Femur (tissue), 1 donor: Measurements from ENCODE around the gene KIFBP.

ENCODE experiments used
- DNase-seq: peaks from one replicate; pipeline ENCODE4 v3.0.0-alpha.2; 2017

The KIFBP gene

DNA sequence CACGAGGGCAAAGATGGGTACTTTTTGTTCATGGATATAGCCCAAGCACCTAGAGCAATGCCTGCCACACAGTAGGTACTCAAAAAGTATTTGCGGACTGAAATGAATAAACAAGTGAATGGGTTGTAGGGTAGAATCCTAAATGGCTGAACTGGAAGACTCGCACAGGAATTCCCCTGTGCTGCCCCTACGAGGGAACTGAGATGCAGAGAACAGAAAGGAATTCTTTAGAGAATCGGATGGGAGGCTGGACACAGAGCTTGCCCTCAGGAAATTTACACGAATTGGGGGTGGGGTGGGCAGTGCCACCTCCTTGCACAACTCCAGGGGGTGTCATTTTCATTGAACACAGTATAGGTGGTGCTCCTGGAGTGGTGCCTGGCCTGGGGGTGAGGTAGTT is 64.1 kb downstream of the KIFBP start:
- DNase-seq, result no peak

DNA sequence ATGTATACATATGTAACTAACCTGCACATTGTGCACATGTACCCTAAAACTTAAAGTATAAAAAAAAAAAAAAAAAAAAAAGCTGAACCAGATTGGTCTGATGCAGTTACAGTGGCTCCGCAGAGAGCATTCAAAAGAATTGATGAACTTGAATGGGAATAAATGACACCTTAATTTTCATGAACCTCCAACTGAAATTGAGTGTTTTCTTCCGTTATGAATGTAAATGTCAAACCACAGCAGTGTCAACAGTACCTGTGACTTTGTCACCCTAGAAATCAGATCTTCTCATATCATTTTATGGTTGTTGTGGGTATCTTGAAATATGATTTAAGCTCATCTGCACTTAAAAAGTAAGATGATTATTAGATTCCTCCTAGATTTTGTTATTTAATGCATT is 66.6 kb downstream of the KIFBP start:
- DNase-seq, result no peak

DNA sequence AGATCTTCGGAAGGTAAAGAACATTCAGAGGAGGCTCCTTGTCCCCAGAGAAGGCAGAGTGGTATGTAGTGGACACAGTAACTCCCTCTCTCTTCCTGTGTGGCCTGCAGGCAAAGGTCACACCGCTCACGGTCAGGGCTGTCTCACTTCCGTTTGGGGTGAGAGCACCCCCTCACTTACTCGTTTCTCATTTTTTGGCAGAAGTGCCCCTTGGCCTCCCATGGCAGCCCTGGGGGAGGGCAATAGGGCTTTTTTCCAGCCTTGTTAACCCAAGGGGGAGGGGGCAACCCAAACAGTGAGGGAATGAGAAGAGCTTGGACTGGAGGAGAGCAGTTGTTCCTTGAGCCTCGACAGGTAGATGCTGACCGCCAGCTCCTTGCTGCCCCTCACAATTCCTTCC is 67.5 kb downstream of the KIFBP start:
- DNase-seq, result no peak

DNA sequence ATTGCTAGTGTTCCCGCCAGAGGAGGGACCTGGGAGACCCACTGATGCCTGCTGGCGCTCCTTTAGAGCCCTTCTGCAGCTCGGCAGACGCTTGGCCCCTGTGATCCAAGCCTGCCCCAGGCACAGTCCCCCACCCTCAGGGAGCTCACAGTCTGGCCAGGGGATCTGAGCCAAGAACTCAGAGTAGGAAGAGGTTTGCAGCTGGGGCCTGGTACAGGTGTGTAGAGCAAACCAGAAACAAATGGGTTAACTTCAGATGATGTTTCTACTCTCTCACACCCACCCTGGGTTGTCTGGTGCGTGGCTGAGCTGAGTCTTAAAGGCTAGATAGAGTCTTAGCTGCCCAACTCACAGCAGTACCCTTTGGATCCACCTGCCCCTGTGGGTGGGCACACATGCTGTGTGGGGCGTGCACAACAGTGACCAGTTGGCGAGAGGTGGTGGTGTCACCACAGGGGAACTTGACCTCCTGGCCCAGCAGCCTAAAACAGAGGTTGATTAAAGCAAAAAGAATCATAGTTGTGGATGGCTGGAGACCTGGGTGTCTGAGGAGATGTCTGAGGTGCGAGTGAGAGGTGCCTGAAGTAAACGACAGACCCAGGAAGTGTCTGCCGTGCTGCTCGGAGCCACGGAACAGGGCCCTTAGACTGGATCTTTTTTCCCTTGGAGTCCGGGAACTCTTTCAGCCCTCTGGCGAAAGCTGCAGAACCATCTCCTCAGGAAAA is 68.1 kb downstream of the KIFBP start:
- DNase-seq, result no peak

DNA sequence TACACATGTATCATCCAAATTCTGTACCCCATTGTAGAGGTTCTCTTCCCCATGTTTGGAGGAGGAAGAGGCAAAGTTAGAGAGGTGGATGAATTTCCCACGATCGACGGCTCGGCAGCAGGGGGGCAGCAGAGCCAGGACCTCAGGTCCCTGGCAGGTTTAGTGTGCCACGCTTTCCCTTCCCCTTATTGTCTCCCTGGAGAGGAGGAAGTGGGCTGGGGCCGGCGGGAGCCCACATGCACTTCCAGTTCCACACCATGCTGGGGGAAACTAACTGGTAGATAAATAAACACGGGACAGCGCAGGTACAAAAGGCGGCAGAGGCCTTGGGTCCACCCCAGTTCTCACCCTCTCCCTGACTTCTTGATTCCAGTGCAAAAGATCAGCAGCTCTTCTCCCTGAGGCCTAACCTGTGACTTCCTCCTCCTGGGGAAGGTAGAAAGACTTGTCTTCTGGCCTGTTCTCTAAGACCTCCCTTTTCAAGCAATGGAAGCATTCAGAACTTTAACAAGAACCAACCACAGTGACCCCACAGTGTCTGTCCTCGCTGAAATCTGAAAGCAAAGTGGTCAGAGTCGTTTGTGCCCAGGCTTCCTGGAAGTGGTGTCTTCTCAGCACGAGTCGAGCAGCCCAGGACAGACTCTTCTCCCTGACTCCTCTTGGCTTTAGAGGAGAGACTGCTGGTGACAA is 68.8 kb downstream of the KIFBP start:
- DNase-seq, result no peak

DNA sequence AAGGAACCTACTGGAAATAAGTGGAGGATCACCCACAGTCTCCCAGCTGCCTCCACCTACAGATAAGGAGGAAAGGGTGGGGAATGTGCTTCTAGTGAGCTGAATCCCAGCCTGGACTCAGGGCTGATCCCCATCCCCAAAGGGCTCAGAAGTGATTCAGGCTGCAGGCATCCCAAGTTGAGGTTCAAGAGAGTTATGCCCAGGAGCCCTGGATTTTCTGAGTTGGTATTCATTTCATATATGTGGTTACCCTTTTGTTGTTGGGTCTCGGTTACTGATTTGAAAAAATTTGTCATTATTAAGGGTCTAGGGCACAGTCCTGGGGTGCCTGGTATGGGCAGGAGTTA is 69.3 kb downstream of the KIFBP start:
- DNase-seq, result no peak

DNA sequence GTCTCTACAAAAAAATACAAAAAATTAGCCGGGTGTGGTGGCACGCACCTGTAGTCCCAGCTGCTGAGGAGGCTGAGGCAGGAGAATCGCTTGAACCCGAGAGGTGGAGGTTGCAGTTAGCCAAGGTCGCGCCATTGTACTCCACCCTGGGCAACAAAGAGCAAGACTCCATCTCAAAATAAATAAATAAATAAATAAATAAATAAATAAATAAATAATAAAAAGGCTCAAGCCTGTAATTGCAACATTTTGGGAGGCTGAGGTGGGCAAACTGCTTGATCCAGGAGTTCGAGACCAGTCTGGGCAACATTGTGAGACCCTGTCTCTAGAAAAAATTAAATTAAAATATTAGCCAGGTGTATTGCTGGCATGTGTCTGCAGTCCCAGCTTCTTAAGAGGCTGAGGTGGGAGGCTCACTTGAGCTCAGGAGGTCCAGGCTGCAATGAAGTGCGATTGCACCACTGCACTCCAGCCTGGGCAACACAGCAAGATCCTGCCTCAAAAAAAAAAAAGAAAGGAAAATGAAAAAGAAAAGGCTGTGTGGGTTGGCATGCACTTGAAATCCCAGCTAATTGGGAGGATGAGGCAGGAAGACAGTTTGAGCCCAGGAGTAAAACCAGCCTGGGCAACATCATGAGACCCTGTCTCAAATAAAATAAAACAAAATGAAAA is 71.7 kb downstream of the KIFBP start:
- DNase-seq, result no peak

DNA sequence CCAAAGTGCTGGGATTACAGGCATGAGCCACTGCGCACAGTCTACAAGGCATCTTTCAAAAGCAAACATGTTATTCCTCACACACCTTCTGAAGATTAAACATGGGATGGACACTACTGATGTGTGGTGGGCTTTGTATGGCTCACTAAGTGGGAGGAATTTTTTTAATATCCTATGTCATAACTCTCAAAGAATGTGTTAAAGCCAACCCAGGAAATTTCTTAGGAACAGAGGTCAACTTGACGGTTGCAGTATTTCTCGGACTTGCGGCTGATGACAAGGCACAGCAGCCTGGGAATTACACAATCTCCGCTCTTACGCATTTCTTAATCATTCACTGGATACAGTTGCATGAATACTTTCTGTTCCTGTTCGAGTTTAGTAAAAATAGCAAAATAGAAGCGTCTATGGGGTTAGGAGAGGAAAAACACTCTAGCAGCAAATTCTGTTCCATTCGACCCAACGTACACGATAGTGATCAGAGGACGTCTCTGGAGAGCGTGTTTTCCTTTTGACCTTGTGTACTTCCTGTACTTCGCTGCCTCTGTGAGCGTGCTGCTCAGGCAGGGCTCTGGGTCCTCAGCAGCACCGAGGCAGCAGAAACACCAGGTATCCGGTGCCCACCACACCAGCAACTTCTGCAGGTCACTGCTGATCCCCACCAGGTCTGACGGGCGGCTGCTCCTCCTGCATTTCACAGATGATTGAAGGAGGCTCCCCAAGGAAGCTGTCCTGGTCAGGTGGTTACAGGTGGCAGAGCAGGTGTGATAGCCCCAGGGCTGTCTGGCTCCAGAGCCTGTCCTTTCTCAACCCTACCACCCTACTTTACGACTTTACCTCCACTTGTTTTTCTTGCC is 72.9 kb downstream of the KIFBP start:
- DNase-seq, result peak; percentile 50

DNA sequence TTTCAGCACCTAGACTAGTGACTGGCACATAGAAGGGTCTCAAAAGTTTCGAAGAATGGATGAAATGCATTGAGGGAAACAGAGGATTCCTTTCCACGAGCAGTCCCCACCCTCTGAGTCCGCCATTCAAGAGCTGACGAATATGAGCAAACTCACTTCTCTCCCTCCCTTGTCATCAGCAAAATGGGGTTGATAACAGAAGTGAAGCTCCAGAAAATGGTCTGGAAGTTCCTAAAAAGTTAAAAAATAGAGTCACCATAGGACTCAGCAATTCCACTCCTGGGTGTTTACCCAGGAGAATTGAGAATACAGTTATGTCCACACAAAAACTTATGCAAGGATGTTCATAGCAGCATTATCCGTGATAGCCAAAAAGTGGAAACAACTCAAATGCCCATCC is 74.3 kb downstream of the KIFBP start:
- no peak for DNase-seq

DNA sequence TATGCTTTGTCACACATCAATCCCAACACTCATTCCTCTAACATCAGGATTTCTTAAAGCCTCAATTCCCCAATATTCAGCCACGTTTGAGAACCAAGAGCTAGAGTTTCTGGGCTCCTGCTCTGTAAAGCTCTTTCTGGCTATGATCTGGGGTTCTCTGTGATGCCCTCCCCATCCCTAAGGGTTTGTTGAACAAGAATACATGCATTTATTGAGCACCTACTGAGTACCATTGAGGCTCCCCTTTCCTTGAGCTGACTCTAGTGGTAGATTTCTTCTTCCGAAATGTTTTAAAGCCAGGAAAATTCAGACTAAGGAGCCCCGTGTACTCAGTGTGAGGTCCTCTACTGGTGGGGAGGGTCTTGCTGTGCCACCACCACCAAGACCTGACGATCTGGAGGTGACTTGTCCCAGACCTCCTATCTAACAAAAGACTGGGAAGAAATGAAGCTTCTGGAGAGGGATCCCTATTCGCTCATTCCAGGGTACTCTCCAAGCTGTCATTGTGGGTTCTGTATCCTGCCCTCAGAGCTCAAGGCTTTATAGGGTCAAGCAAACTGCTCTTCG is 76.2 kb downstream of the KIFBP start:
- no peak for DNase-seq

DNA sequence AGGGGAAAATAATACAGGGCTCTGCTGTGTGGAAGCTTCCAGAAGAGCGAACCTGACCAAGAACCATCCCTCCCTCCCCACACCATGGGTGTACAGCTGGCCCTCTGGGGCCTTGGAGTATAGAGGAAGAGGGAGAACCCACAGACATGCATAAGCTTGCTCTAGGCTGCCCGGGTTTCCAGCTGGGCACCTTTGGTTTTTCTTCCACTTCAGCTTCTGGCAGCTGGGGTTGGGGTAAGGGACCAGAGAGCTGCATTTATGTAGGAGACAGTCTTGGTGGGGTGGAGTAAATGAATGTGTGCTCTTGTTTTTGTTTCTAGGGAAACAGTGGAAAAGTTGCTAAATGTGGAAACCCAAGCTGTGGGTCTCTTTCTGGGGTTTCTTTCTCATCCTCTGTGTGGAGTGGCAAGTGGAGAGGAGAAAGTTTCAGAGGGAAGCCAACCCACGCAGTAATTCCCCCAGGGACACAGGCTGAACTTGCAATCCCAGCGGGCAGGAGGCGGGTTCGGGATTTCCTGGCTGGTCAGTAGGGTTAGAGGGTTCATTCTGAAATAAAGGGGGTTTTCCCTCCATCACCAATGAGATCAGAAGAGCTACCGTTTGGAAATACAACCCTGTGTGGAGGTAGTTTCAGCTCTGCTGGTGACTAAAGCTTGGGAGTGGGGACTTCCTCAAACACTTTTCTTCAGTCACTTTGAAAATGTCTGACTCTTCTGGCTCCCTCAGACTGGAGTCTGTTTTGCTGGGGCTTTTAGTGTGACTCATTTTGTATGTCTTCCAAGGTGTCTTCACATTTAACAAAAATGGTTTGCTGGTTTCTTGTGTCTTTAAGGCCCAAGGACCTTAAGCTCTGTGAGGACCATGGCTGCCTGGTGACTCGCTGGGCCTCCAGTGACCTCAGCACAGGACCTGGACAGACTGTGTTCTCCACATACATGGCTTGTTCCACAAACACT is 77.1 kb downstream of the KIFBP start:
- no peak for DNase-seq
